Esophagus muscularis mucosa (tissue), 4 donors: ENCODE measurements around the gene SLC16A13. TPM values are rescaled to one million over a fixed set of nuclear protein-coding genes. Genes with fewer than 3 reads are reported as not detected.

Source experiments
- DNase-seq: peaks from one replicate; pipeline ENCODE4 v3.0.0-alpha.2; 2017; ENCODE audit errors: extremely low spot score
- H3K27ac ChIP-seq, 4 donors: fragments of 200-600 bp; sonication (generic); replicated peaks in 1 of 4; 1 replicate in 3 of 4; 2 replicates in 1 of 4; pipeline ENCODE4 v1.5.1; 2016 to 2019; ENCODE audit warnings: mild to moderate bottlenecking in 1 of 4
- H3K27me3 ChIP-seq, 4 donors: fragments of 200-600 bp; sonication (generic); one replicate each; pipeline versions ENCODE4 v1.5.1 to v1.6.0; 2016 to 2019
- H3K36me3 ChIP-seq, 4 donors: fragments of 200-600 bp; sonication (generic); one replicate each; pipeline ENCODE4 v1.5.1; 2016 to 2019
- H3K4me1 ChIP-seq, 4 donors: fragments of 200-600 bp; sonication (generic); one replicate each; pipeline ENCODE4 v1.5.1; 2016 to 2019
- H3K4me3 ChIP-seq, 4 donors: fragments of 200-600 bp; sonication (generic); 1 replicate in 2 of 4; 2 replicates in 2 of 4; pipeline ENCODE4 v1.5.1; 2016 to 2019; ENCODE audit warnings: mild to moderate bottlenecking in 4 of 4, moderate library complexity in 1 of 4
- H3K9me3 ChIP-seq, 4 donors: fragments of 200-600 bp; sonication (generic); 1 replicate in 3 of 4; 2 replicates in 1 of 4; pipeline ENCODE4 v1.5.1; 2016 to 2019
- EP300 ChIP-seq: sonication (generic); formaldehyde crosslinking; IDR thresholded peaks from one replicate; pipeline ENCODE4 v1.6.1; 2017; ENCODE audit warnings: antibody characterized with exemption
- POLR2A ChIP-seq: fragments of 450-650 bp; IDR thresholded peaks from one replicate; pipeline ENCODE4 v1.6.1; 2017; ENCODE audit warnings: antibody characterized with exemption, moderate library complexity, mild to moderate bottlenecking, low read depth
- POLR2AphosphoS5 ChIP-seq, 2 donors: sonication (generic); formaldehyde crosslinking; IDR thresholded peaks; one replicate each; pipeline ENCODE4 v1.6.1; 2017; ENCODE audit warnings: antibody characterized with exemption in 2 of 2
- WGBS: methylation state at CpG from one replicate; pipeline ENCODE4 v1.1.5; 2018; 5-methylcytosine and 5-hydroxymethylcytosine counted together
- intact Hi-C: fragments of 100-400 bp; cut with DNase I; formaldehyde crosslinking; loops from one replicate; pipeline ENCODE4 v1.15.1; 2023
- total RNA-seq, 4 donors: library from RNA; depleted of rRNA; stranded (reverse); fragments of >200 nt; gene quantifications; one replicate each; pipeline versions ENCODE4 v1.1.0 to v1.2.1, GENCODE V29; 2016
- TF ChIP-seq, protein P1 (sequence below), 3 experiments: fragments of 200-600 bp in 2 of 3; fragments of 450-650 bp in 1 of 3; sonication (generic) in 2 of 3; IDR thresholded peaks; one replicate each; pipeline ENCODE4 v1.5.1; 2017 to 2019; ENCODE audit warnings: antibody characterized with exemption in 3 of 3, mild to moderate bottlenecking in 2 of 3, moderate library complexity in 1 of 3

Gene SLC16A13
- total RNA-seq, 4 donors from 2014 or later = 0.19 to 1.2 (median 0.65) TPM

GRCh38 chr17:7022781-7023571 is 12.8 kb upstream of the SLC16A13 start, which contains the start of gene BCL6B:
Gene BCL6B, plus strand, starts transcription at chr17:7023050. Its CDS starts 622 bp downstream, at chr17:7023672.
- H3K27me3 ChIP-seq = peaks cover 0 to 40% (median 17%) of the 10 kb centered on the region in 4 donors
- H3K4me3 ChIP-seq = peak within 1 kb of the TSS; percentile 34 to 54 (median 42)
- peaks cover 0 to 22% (median 0%) of the 10 kb centered on the region in 4 donors for H3K36me3 ChIP-seq
- H3K27ac ChIP-seq = peak within 1 kb of the TSS; percentile 58 to 80 (median 74)
- peaks cover 51 to 67% (median 59%) of the 10 kb centered on the region in 4 donors for H3K4me1 ChIP-seq
- intact Hi-C loops = loop anchor here (5.0 kb wide), 1 partner anchor 111 kb away; no protein-coding TSS in a partner anchor
- no peak for DNase-seq
- no peaks in the 10 kb centered on the region for H3K9me3 ChIP-seq
- TF ChIP-seq POLR2AphosphoS5 (IDR thresholded peaks at IDR 0.05) = no peak
- WGBS = 9% methylated on average over 31 of the region's 47 CpGs

DNA sequence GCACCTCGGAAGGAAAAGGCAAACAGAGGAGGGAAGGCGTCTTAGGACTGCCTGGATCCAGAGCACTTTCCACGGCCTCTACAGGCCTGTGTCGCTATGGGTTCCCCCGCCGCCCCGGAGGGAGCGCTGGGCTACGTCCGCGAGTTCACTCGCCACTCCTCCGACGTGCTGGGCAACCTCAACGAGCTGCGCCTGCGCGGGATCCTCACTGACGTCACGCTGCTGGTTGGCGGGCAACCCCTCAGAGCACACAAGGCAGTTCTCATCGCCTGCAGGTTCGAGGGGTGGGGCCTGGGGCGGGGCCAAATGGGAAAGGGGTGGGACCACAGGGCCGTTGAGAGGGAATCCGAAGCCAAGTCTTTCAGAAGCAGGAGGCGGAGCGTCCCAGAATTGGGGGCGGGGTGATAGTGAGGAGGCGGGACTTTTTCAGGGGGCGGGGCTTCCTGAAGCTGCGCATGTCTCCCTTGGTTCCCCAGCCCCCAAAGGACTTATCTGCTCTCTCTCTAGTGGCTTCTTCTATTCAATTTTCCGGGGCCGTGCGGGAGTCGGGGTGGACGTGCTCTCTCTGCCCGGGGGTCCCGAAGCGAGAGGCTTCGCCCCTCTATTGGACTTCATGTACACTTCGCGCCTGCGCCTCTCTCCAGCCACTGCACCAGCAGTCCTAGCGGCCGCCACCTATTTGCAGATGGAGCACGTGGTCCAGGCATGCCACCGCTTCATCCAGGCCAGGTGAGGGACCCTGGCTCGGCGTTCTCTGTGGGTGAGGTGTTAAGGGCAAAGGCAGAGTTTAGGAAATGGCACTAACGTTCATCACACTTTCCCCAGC is 12.0 kb upstream of the SLC16A13 start:
- intact Hi-C loops = loop anchor here (5.0 kb wide), 1 partner anchor 111 kb away; no protein-coding TSS in a partner anchor
- peak overlapping the region; percentile 58 to 80 (median 67) for H3K27ac ChIP-seq
- H3K27me3 ChIP-seq = peaks cover 0 to 40% (median 17%) of the 10 kb centered on the region in 4 donors
- H3K4me3 ChIP-seq = peak overlapping the region; percentile 34 to 54 (median 40)
- DNase-seq = peak; percentile 98
- H3K4me1 ChIP-seq = peaks cover 45 to 59% (median 53%) of the 10 kb centered on the region in 4 donors
- 49% methylated on average over 16 of the region's 51 CpGs for WGBS
- peak; percentile 91 to 94 for TF ChIP-seq POLR2AphosphoS5 (IDR thresholded peaks at IDR 0.05)
- no peak for TF ChIP-seq POLR2A
- TF ChIP-seq, protein P1, sequence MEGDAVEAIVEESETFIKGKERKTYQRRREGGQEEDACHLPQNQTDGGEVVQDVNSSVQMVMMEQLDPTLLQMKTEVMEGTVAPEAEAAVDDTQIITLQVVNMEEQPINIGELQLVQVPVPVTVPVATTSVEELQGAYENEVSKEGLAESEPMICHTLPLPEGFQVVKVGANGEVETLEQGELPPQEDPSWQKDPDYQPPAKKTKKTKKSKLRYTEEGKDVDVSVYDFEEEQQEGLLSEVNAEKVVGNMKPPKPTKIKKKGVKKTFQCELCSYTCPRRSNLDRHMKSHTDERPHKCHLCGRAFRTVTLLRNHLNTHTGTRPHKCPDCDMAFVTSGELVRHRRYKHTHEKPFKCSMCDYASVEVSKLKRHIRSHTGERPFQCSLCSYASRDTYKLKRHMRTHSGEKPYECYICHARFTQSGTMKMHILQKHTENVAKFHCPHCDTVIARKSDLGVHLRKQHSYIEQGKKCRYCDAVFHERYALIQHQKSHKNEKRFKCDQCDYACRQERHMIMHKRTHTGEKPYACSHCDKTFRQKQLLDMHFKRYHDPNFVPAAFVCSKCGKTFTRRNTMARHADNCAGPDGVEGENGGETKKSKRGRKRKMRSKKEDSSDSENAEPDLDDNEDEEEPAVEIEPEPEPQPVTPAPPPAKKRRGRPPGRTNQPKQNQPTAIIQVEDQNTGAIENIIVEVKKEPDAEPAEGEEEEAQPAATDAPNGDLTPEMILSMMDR (IDR thresholded peaks at IDR 0.05) = no peak
- H3K9me3 ChIP-seq = no peaks in the 10 kb centered on the region
- H3K36me3 ChIP-seq = peaks cover 0 to 22% (median 0%) of the 10 kb centered on the region in 4 donors

DNA sequence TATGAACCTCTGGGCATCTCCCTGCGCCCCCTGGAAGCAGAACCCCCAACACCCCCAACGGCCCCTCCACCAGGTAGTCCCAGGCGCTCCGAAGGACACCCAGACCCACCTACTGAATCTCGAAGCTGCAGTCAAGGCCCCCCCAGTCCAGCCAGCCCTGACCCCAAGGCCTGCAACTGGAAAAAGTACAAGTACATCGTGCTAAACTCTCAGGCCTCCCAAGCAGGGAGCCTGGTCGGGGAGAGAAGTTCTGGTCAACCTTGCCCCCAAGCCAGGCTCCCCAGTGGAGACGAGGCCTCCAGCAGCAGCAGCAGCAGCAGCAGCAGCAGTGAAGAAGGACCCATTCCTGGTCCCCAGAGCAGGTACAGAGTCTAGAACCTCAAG is 11.4 kb upstream of the SLC16A13 start:
- DNase-seq = no peak
- Histone ChIP-seq H3K4me1 (peaks cover 44 to 56% (median 48%) of the 10 kb centered on the region in 4 donors), H3K9me3 (no peaks in the 10 kb centered on the region), H3K27me3 (peaks cover 0 to 40% (median 17%) of the 10 kb centered on the region in 4 donors), H3K36me3 (peaks cover 0 to 22% (median 0%) of the 10 kb centered on the region in 4 donors), H3K27ac (no peak overlapping the region), H3K4me3 (peak overlapping the region in 2 of 4 donors; percentile 34 to 54)
- intact Hi-C loops = loop anchor here (5.0 kb wide), 1 partner anchor 112 kb away; no protein-coding TSS in a partner anchor
- TF ChIP-seq POLR2A = no peak
- TF ChIP-seq, protein P1 (IDR thresholded peaks at IDR 0.05) = no peak
- TF ChIP-seq POLR2AphosphoS5 (IDR thresholded peaks at IDR 0.05) = no peak
- no peak for TF ChIP-seq EP300
- 73% methylated on average over 8 of the region's 8 CpGs for WGBS

DNA sequence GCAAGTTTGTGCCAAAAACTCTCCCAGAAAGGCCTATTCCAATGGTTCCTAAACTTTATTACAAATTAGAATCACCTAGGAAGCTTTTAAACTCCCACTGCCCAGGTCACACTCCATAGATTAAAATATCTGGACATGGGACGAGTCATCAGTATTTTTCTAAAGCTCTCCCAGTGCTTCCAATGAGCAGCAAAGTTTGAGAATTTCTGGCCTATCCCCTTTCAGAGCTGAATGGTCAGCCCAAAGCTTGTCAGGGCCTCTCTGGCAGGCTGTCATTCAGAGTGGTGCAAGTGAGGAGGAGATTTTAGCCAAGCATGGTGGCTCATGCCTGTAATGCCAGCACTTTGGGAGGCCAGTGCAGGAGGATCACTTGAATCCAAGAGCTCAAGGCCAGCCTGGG is 10.6 kb upstream of the SLC16A13 start:
- TF ChIP-seq POLR2AphosphoS5 (IDR thresholded peaks at IDR 0.05) (no peak), POLR2A (no peak), EP300 (no peak)
- TF ChIP-seq, protein P1 (IDR thresholded peaks at IDR 0.05) = no peak
- no peak for DNase-seq
- intact Hi-C loops = no loop called here
- Histone ChIP-seq H3K36me3 (peaks cover 0 to 22% (median 0%) of the 10 kb centered on the region in 4 donors), H3K4me1 (peaks cover 42 to 57% (median 44%) of the 10 kb centered on the region in 4 donors), H3K4me3 (no peak overlapping the region), H3K9me3 (no peaks in the 10 kb centered on the region), H3K27me3 (peaks cover 0 to 40% (median 17%) of the 10 kb centered on the region in 4 donors), H3K27ac (no peak overlapping the region)
- 93% methylated on average over 1 of the region's 1 CpG for WGBS
